Stimulated activated CD4-positive, alpha-beta T cell treated with anti-CD3 and anti-CD28 coated beads, Interleukin-2, amount 100 ng/mL, for 48 hours (primary cell): ENCODE measurements around the gene DCAF4L1.

Source experiments
- DNase-seq, 2 donors: peaks; one replicate each; pipeline ENCODE4 v3.0.0-alpha.2; 2020

Gene DCAF4L1

GRCh38 chr4:41990365-41991111 is 9.0 kb downstream of the DCAF4L1 start, which contains the start of gene SLC30A9:
Gene SLC30A9, plus strand, starts transcription at chr4:41990530. Its CDS starts 122 bp downstream, at chr4:41990652.
- peak; percentile 84 to 87 for DNase-seq

DNA sequence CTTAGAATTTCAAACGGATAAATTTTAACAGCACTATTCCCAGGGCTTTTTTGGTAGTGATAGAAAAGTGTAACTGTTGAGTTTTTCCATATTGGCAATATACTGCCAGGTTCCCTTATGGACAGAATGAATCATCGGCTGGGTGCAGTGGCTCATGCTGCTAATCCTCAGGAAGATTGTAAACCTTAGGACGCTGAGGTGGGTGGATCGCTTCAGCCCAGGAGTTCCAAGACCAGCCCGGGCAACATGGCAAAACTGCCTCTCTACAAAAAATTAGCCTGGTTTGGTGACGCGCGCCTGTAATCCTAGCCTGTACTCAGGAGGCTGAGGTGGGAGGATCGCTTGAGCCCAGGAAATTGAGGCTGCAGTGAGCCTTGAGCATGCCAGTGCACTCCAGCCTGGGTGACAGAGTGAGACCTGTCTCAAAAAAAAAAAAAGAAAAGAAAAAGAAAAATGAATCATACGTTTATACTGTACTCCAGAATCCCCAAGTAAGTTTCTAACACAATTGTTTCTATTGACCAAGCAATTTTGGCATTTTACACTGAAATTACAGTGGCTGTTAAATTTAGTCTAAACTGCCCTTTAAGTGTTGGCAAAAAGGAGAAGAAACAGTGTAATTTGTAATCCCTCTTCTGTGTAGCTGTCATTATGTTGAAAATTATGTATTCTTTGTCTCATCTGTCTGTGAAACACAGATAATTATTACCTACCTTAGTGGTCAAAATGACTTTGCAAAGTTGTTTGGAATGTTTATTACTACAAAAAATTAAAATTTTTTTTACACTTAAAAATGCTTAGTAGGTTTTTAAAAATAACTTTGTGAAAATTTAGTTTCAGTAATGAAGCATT is 10.6 kb downstream of the DCAF4L1 start:
- no peak for DNase-seq

- DNase-seq = no peak
Observed at GRCh38 chr4:41992967-41993857, 11.7 kb downstream of the DCAF4L1 start.

GRCh38 chr4:41994461-41994985 is 13.0 kb downstream of the DCAF4L1 start:
- DNase-seq = no peak

- DNase-seq = no peak
Observed at GRCh38 chr4:41998019-41998418, 16.5 kb downstream of the DCAF4L1 start.

- DNase-seq = no peak
Observed at GRCh38 chr4:41999321-41999720, 17.8 kb downstream of the DCAF4L1 start.

DNA sequence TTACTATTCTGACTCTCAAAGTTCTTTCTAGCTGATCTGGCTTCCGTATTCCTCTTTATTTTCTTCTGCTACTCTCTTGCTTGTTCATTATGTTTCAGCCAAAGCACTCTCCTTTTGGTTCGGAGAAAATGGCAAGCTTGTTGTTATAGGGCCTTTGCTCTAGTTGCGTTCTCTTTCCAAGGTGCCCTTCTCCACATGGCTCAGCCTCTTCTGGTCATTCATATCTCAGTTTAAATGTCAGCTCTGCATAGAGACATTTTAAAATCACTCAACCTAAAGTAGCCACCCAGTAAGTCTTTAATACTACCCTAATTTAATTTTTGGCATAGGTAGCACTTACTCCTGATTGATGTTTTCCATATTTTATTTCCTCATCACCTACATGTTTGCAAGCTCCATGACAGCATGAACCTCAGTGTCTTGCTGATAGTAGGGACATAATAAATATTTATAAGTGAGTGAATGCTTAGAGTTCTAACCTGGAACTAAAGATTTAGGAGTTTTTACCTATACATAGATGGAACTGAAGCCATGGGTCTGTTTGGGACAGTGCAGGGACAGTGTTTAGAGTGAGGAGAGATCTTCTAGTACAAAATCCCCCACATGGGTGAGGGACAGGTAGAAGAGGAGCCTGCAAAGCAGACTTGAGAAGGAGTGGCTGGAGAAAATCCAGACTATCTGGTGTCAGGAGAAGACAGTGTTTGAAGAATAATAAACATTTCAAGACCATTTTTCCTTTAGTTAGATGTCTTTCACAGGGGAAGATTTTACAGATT is 26.6 kb downstream of the DCAF4L1 start:
- DNase-seq = no peak

- no peak for DNase-seq
Observed at GRCh38 chr4:42015438-42015837, 33.9 kb downstream of the DCAF4L1 start.

- no peak for DNase-seq
Observed at GRCh38 chr4:42018451-42018850, 36.9 kb downstream of the DCAF4L1 start.
